Measurements from ENCODE around the gene LTBP4.

LTBP4 gene

GRCh38 chr19:40598121-40598917 lies 2.9 kb upstream of the LTBP4 start (continued):
- TF ChIP-seq ZNF18 (tag by site-specific recombination; IDR thresholded peaks at IDR 0.05) (no peak), BCL11B (tag by site-specific recombination; IDR thresholded peaks at IDR 0.05; ENCODE audit: low read depth) (0 out of 2 replicates have a peak, but pooled peaks have one; percentile 74), ZNF660 (tag by site-specific recombination; IDR thresholded peaks at IDR 0.05) (peak; percentile 97), OVOL3 (tag by site-specific recombination; IDR thresholded peaks at IDR 0.05) (peak; percentile 93), ZNF37A (tag by site-specific recombination; IDR thresholded peaks at IDR 0.05) (no peak), RBAK (tag by site-specific recombination; IDR thresholded peaks at IDR 0.05) (peak; percentile 62; the same call in 1 of the 2 replicates), ZNF404 (tag by site-specific recombination; IDR thresholded peaks at IDR 0.05) (no peak), ZNF416 (tag by site-specific recombination; IDR thresholded peaks at IDR 0.05) (no peak), ZNF311 (tag by site-specific recombination; IDR thresholded peaks at IDR 0.05; ENCODE audit: borderline replicate concordance) (no peak), ZSCAN5A (tag by site-specific recombination; IDR thresholded peaks at IDR 0.05) (0 out of 2 replicates have a peak, but pooled peaks have one; percentile 63), ZNF792 (tag by site-specific recombination; IDR thresholded peaks at IDR 0.05) (0 out of 2 replicates have a peak, but pooled peaks have one; percentile 61), ZNF266 (tag by site-specific recombination; IDR thresholded peaks at IDR 0.05; ENCODE audit: low read depth) (no peak), ZNF843 (tag by site-specific recombination; IDR thresholded peaks at IDR 0.05) (peak; percentile 80), ZNF692 (tag by site-specific recombination; IDR thresholded peaks at IDR 0.05) (peak; percentile 99), ZNF701 (tag by site-specific recombination; IDR thresholded peaks at IDR 0.05) (no peak), KLF1 (tag by site-specific recombination; IDR thresholded peaks at IDR 0.05) (peak; percentile 83), PRDM4 (tag by site-specific recombination; IDR thresholded peaks at IDR 0.05) (peak; percentile 77), ZNF138 (tag by site-specific recombination; IDR thresholded peaks at IDR 0.05; ENCODE audit: borderline replicate concordance) (no peak; the same call in 1 of the 2 replicates), ZNF324 (tag by site-specific recombination; IDR thresholded peaks at IDR 0.05) (peak; percentile 97), ZNF629 (tag by site-specific recombination; IDR thresholded peaks at IDR 0.05) (peak; percentile 97), ZSCAN30 (tag by site-specific recombination; IDR thresholded peaks at IDR 0.05) (peak; percentile 95), ZNF426 (tag by site-specific recombination; IDR thresholded peaks at IDR 0.05) (no peak), TCF7L2 (IDR thresholded peaks at IDR 0.05; ENCODE audit: borderline replicate concordance, low read depth, low read length) (no peak), ZNF585B (tag by site-specific recombination; IDR thresholded peaks at IDR 0.05) (no peak), ZNF624 (tag by site-specific recombination; IDR thresholded peaks at IDR 0.05) (no peak), ZNF140 (tag by site-specific recombination; IDR thresholded peaks at IDR 0.05) (no peak), ZNF48 (tag by site-specific recombination; IDR thresholded peaks at IDR 0.05) (no peak), REPIN1 (tag by site-specific recombination; IDR thresholded peaks at IDR 0.05; ENCODE audit: low read depth) (peak; percentile 86; the same call in 1 of the 2 replicates), ZFP69B (tag by site-specific recombination; IDR thresholded peaks at IDR 0.05) (peak; percentile 99), ZNF626 (tag by site-specific recombination; IDR thresholded peaks at IDR 0.05) (no peak), ZNF175 (tag by site-specific recombination; IDR thresholded peaks at IDR 0.05) (no peak), ZNF777 (tag by site-specific recombination; IDR thresholded peaks at IDR 0.05; ENCODE audit: borderline replicate concordance) (no peak; the same call in 1 of the 2 replicates), KLF8 (tag by site-specific recombination; IDR thresholded peaks at IDR 0.05) (peak; percentile 98), ZNF830 (tag by site-specific recombination; IDR thresholded peaks at IDR 0.05; ENCODE audit: low read depth) (no peak)
